ENCODE data around the gene NTM.

Gene NTM

DNA sequence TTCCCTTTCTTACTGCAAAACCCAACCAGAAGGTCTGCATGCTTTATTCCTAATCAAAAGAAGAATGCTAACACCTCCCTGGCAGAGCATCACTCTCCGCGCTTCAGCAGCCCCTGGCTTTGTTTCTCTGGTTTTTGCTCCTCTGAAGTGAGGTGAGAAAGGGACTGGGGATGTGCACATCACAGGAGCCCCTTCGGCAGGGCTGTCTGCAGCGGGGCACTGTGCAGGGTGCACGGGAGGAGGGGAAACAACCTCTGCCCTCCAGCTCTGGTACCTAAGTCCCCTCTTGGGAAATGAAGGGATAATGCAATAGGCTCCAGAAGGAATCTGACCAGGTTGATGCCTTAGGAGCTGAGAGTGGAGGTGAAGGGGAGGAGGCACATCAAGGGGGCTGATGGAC lies 312.7 kb downstream of the NTM start:
- Histone ChIP-seq H3K27me3 (replicated peaks; ENCODE audit: control insufficient read depth, insufficient read depth, low read length) (peaks cover 41% of the 10 kb centered on the region), H3K4me1 (ENCODE audit: control insufficient read depth, insufficient read depth, low read length) (peaks cover under 1% of the 10 kb centered on the region), H3K9ac (ENCODE audit: low read length) (no peak overlapping the region), H3K36me3 (ENCODE audit: control insufficient read depth, insufficient read depth, low read length, severe bottlenecking) (no peaks in the 10 kb centered on the region), H3K4me3 (ENCODE audit: low read length) (no peak overlapping the region), H3K9me3 (ENCODE audit: control insufficient read depth, low read length) (no peaks in the 10 kb centered on the region)
- no peak for DNase-seq (ENCODE audit: low read depth)

DNA sequence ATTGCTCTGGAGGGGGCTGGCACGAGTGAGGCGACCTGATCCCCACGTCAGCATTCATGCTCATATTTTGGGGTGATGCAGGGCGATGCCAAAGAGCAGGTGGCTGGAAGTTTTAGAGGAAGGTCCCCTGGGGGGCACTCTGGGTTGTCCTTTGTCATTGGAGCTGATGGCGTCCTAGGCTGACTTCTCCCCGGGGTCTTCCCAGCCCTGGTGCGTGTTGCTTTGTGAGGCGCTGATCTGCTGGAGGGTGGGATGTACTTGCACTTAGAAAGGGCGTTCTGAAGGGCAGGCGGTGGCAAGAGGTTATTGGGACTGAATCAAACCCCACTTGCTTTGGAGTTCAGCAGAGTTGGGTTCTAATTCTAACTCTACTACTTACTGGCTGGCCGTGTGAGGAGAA lies 313.3 kb downstream of the NTM start:
- H3K4me1 ChIP-seq (ENCODE audit: control insufficient read depth, insufficient read depth, low read length), result peaks cover 4% of the 10 kb centered on the region
- no peak overlapping the region for H3K9ac ChIP-seq (ENCODE audit: low read length)
- no peaks in the 10 kb centered on the region for H3K9me3 ChIP-seq (ENCODE audit: control insufficient read depth, low read length)
- DNase-seq (ENCODE audit: low read depth), result no peak
- peaks cover 45% of the 10 kb centered on the region for H3K27me3 ChIP-seq (replicated peaks; ENCODE audit: control insufficient read depth, insufficient read depth, low read length)
- no peaks in the 10 kb centered on the region for H3K36me3 ChIP-seq (ENCODE audit: control insufficient read depth, insufficient read depth, low read length, severe bottlenecking)
- H3K4me3 ChIP-seq (ENCODE audit: low read length), result no peak overlapping the region

DNA sequence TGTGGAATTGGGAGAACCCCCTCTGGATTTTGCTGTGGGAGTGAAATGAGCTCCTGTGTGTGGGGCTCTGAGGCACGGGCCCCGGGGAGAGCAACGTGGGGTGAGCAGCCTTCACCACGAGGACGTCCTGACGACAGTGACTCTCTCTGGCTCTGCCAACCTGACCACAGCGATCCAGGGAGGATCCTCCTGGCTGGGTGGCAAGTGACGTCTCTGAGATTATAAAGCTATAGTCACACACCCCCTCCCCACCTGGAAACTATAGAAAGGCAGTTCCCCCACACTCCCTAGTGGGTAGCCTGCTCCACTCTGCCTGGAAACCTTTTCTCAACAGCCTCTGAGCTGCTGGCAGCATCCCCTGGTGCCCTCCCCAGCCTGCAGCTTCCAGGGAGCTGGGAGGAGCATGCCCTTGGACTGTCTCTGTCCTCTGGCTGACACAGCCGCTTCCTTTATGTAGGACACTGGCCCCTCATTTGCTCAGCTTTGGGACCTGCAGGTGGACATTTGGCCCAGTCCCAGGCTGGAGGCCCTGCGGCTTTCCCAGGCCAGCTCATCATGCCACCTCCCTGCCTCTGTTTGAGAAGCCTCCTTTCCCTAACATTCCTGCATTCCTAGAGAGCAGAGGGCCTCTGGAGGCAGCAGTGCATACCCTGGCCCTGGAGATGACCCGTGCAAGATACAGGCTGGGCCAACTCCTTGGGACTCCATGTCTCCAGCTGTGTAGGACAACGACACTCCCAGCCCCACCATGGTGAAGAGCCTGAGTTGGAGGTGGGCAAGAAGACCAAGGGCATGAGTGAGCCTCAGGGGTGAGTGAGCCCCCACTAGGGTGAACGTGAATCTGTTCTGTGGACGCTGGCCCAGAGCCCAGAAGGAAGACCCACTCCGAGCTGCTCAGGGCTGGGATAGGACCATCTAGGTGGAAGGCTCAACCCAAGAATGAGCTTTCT lies 314.0 kb downstream of the NTM start:
- H3K9me3 ChIP-seq (ENCODE audit: control insufficient read depth, low read length), result no peaks in the 10 kb centered on the region
- peaks cover 4% of the 10 kb centered on the region for H3K4me1 ChIP-seq (ENCODE audit: control insufficient read depth, insufficient read depth, low read length)
- H3K36me3 ChIP-seq (ENCODE audit: control insufficient read depth, insufficient read depth, low read length, severe bottlenecking), result no peaks in the 10 kb centered on the region
- H3K4me3 ChIP-seq (ENCODE audit: low read length), result no peak overlapping the region
- no peak for DNase-seq (ENCODE audit: low read depth)
- no peak overlapping the region for H3K9ac ChIP-seq (ENCODE audit: low read length)
- H3K27me3 ChIP-seq (replicated peaks; ENCODE audit: control insufficient read depth, insufficient read depth, low read length), result peaks cover 50% of the 10 kb centered on the region

DNA sequence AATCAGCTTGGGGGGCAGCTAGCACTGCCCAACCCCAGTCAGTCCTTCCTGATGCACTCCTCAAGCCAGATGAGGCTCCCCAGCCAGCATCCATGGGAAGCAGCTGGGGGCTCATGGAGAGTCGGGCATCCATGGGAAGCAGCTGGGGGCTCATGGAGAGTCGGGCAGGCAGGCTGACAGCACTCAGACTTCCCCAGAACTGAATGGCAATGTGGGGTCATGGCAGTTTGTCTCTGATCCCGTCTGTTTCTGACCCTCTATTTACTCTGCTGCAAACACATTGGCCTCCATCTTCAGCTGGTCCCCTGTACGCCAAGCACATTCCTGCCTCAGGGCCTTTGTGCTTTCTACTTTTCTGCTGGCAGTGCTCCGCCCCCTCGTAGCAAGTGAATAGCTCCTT lies 314.8 kb downstream of the NTM start:
- H3K36me3 ChIP-seq (ENCODE audit: control insufficient read depth, insufficient read depth, low read length, severe bottlenecking), result no peaks in the 10 kb centered on the region
- no peaks in the 10 kb centered on the region for H3K9me3 ChIP-seq (ENCODE audit: control insufficient read depth, low read length)
- no peak overlapping the region for H3K4me3 ChIP-seq (ENCODE audit: low read length)
- peaks cover 4% of the 10 kb centered on the region for H3K4me1 ChIP-seq (ENCODE audit: control insufficient read depth, insufficient read depth, low read length)
- DNase-seq (ENCODE audit: low read depth), result no peak
- peaks cover 53% of the 10 kb centered on the region for H3K27me3 ChIP-seq (replicated peaks; ENCODE audit: control insufficient read depth, insufficient read depth, low read length)
- no peak overlapping the region for H3K9ac ChIP-seq (ENCODE audit: low read length)

DNA sequence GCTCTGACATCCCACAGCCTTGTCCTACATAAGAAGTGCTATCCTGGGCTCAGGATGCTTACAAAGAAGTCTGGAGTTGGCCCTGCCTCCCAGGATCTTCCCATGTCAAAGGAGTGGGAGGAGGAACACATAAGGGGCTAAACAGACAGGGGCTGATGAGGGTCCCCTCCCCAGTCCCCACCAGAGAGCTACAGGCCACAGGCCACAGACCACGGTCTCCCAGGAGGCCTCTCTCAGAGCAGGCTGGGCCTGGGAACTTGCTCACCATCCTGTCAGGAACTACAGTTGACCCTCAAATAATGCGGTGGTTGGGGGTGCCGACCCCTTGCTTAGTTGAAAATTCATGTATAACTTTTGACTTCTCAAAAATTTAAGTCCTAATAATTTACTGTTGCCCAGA lies 315.5 kb downstream of the NTM start:
- Histone ChIP-seq H3K4me1 (ENCODE audit: control insufficient read depth, insufficient read depth, low read length) (peaks cover 4% of the 10 kb centered on the region), H3K4me3 (ENCODE audit: low read length) (no peak overlapping the region), H3K27me3 (replicated peaks; ENCODE audit: control insufficient read depth, insufficient read depth, low read length) (peaks cover 53% of the 10 kb centered on the region), H3K9me3 (ENCODE audit: control insufficient read depth, low read length) (no peaks in the 10 kb centered on the region), H3K9ac (ENCODE audit: low read length) (no peak overlapping the region), H3K36me3 (ENCODE audit: control insufficient read depth, insufficient read depth, low read length, severe bottlenecking) (no peaks in the 10 kb centered on the region)
- no peak for DNase-seq (ENCODE audit: low read depth)

DNA sequence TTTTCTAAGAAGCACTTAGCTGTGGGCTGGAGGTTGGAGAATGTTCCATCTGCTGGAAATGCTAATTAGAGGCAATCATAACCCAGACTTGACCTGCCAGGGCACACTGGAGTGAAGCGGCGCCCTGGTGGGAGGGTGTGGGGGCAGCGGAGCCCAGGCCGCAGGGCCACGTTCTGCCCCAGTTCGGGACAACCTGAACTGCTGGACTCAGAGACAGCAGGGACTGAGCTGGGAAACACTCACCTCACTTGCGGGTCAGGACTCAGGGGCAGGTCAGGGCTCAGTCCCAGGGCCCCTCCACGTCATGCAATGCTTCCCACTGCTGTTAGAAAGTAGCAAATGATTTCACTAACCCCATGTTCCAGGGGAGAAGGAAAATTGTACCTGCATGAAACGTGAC lies 316.4 kb downstream of the NTM start:
- H3K9me3 ChIP-seq (ENCODE audit: control insufficient read depth, low read length), result no peaks in the 10 kb centered on the region
- no peak overlapping the region for H3K9ac ChIP-seq (ENCODE audit: low read length)
- no peak for DNase-seq (ENCODE audit: low read depth)

DNA sequence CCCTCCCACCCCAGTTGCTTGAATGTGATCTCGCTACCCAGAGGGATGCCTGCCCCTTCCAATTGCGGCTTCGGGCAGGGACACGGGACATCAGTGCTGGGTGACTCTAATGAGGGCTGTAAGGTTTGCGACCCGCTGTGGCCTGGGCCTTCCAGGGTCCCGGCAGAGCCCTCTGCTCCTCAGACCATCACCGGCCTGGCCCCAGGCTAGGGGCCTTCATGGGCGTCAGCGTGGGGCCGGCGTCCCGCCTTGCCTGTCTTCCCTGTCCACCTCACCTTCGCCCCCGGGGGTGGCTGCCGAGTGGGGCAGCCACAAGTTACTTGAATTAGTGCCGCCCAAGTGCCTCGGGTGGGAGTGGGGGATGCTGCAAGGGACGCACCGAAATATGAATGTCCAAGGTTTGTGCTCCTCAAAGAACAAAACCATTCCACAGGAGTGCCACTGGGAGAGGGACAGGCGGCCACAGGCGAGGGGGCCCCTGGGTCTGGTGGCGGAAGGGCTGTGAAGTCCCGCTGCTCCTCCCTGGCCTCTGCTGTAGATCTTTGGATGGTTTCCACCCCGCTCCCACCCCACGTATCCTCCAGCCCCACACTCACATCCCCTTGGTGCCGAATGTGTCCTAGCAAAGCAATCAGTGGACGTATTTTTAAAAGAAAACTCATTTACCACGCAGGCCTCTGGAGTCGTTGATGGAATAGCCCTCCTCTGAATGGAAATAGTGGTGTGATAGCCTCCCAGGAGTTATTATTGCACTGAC lies 317.1 kb downstream of the NTM start:
- Histone ChIP-seq H3K4me1 (ENCODE audit: control insufficient read depth, insufficient read depth, low read length) (peaks cover 4% of the 10 kb centered on the region), H3K4me3 (ENCODE audit: low read length) (peak overlapping the region; percentile 74), H3K9ac (ENCODE audit: low read length) (peak overlapping the region; percentile 47), H3K27me3 (replicated peaks; ENCODE audit: control insufficient read depth, insufficient read depth, low read length) (peaks cover 47% of the 10 kb centered on the region), H3K9me3 (ENCODE audit: control insufficient read depth, low read length) (no peaks in the 10 kb centered on the region), H3K36me3 (ENCODE audit: control insufficient read depth, insufficient read depth, low read length, severe bottlenecking) (no peaks in the 10 kb centered on the region)
- no peak for DNase-seq (ENCODE audit: low read depth)

More for the DNA sequence above, 316.4 kb downstream of the NTM start:
- Histone ChIP-seq H3K27me3 (replicated peaks; ENCODE audit: control insufficient read depth, insufficient read depth, low read length) (peaks cover 53% of the 10 kb centered on the region), H3K4me1 (ENCODE audit: control insufficient read depth, insufficient read depth, low read length) (peaks cover 4% of the 10 kb centered on the region), H3K36me3 (ENCODE audit: control insufficient read depth, insufficient read depth, low read length, severe bottlenecking) (no peaks in the 10 kb centered on the region), H3K4me3 (ENCODE audit: low read length) (no peak overlapping the region)

DNA sequence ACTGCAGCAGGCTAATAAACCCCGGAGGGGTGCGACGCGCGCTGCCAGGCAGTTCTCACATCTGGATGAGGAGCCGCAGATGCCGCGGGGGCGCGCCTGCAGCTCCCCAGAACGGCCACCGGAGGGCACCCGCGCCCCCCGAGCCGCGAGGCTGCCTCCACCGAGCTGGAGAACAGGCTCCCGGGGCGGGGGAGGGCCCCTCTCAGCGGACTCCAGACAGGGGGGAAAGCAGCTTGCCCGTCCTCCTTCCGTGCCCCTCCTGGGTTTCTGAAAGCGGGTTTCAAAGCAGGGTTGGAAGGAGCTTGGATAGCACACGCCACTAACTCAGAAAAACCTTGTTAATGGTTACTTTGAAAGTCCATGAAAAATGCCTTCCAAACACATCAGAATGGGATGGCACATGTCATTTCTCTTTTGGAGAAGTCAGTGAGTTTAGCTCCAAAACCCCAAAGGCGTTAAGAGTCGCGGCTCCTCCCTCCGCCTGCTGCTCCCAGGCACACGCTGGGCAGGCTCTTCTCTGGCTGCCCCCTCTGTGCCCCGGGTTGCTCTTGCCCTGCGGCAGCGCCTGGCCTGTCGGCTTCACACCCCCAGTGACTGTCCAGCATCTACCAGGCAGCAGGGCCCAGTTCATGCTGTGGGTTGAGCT lies 317.8 kb downstream of the NTM start:
- Histone ChIP-seq H3K9ac (ENCODE audit: low read length) (peak overlapping the region; percentile 47), H3K36me3 (ENCODE audit: control insufficient read depth, insufficient read depth, low read length, severe bottlenecking) (no peaks in the 10 kb centered on the region), H3K9me3 (ENCODE audit: control insufficient read depth, low read length) (no peaks in the 10 kb centered on the region), H3K27me3 (replicated peaks; ENCODE audit: control insufficient read depth, insufficient read depth, low read length) (peaks cover 40% of the 10 kb centered on the region), H3K4me3 (ENCODE audit: low read length) (peak overlapping the region; percentile 74), H3K4me1 (ENCODE audit: control insufficient read depth, insufficient read depth, low read length) (peaks cover 4% of the 10 kb centered on the region)
- DNase-seq (ENCODE audit: low read depth), result peak; percentile 80

DNA sequence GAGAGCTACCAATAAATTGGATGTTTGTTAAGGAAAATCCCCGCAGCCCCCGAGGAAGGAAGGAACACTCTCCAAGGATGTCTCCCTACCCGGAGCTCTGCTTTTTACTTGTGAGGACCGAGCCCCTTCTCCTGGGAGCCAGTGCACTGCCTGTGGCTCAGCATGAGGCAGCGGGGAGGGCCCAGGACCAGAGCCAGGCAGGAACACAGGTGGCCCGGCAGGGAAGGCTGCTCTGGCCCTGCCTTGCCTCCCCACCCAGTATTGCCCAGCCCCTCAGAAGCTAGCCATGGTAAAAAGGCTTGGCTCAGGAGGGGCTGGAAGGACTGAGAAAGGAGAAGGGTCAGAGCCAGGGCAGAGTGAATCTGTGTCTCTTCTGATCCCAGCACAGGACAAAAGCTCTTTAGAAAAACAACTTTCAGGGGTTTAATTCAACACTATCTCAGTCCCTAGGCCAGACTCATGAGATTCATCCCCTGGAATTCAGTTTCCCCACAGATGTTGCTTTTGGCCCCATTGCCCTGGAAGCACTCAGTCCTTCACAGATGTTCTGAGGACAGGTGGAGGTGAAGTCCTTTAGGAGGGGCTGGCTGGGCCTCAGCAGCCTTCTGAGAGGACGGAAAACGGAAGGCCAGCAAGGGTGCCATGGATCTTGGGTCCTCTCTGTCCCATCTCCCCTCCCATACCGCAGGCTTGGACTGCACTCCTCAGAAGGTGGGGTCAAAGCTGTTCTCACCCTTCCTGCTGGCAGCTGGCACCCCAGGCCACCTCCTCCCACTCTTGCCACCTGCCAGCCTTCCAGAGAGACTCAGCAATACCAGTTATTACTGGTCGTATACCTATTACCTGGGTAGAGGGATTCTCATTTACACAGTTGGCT lies 318.9 kb downstream of the NTM start:
- peaks cover 29% of the 10 kb centered on the region for H3K27me3 ChIP-seq (replicated peaks; ENCODE audit: control insufficient read depth, insufficient read depth, low read length)
- no peak overlapping the region for H3K9ac ChIP-seq (ENCODE audit: low read length)
- no peak overlapping the region for H3K4me3 ChIP-seq (ENCODE audit: low read length)
- no peaks in the 10 kb centered on the region for H3K36me3 ChIP-seq (ENCODE audit: control insufficient read depth, insufficient read depth, low read length, severe bottlenecking)
- H3K9me3 ChIP-seq (ENCODE audit: control insufficient read depth, low read length), result no peaks in the 10 kb centered on the region
- DNase-seq (ENCODE audit: low read depth), result no peak
- H3K4me1 ChIP-seq (ENCODE audit: control insufficient read depth, insufficient read depth, low read length), result peaks cover 6% of the 10 kb centered on the region

DNA sequence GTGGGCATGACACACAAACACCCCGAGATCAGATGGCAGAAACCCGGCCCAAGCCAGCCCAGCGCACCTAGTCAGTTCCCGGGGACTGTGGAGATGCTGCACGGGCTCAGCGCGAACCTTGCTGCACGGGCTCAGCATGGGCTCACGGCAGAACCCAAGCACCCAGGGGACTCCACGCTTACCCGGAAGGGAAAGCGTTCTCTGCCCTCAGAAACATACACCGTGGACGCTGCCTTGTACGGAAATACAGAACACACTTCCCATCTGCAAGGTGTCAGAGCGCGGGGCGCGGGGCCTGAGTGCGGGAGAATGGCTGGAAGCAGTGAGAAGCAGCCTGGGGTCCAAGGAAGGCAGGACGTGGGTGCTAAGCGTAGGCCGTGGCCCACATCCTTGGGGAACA lies 319.9 kb downstream of the NTM start:
- H3K36me3 ChIP-seq (ENCODE audit: control insufficient read depth, insufficient read depth, low read length, severe bottlenecking), result no peaks in the 10 kb centered on the region
- H3K27me3 ChIP-seq (replicated peaks; ENCODE audit: control insufficient read depth, insufficient read depth, low read length), result peaks cover 19% of the 10 kb centered on the region
- no peak for DNase-seq (ENCODE audit: low read depth)
- H3K9ac ChIP-seq (ENCODE audit: low read length), result no peak overlapping the region
- peaks cover 10% of the 10 kb centered on the region for H3K4me1 ChIP-seq (ENCODE audit: control insufficient read depth, insufficient read depth, low read length)
- no peaks in the 10 kb centered on the region for H3K9me3 ChIP-seq (ENCODE audit: control insufficient read depth, low read length)
- no peak overlapping the region for H3K4me3 ChIP-seq (ENCODE audit: low read length)

Data from adipocyte (in vitro differentiated cells).